ENCODE results near the gene AMMECR1.

- TF ChIP-seq POLR2A (IDR thresholded peaks at IDR 0.05; ENCODE audit: low read depth, low read length) = no peak
- no peak for TF ChIP-seq TAF1 (IDR thresholded peaks at IDR 0.05; ENCODE audit: borderline replicate concordance, low read depth, low read length)
Observed at GRCh38 chrX:110251526-110251925, 66.4 kb downstream of the AMMECR1 start.
